Progenitor cell of endocrine pancreas (in vitro differentiated cells): ENCODE data around the gene GNAS. TPM values are rescaled to one million over a fixed set of nuclear protein-coding genes. Genes with fewer than 3 reads are reported as not detected.

Source experiments
- DNase-seq: peaks from one replicate; pipeline ENCODE4 v3.0.0; 2021; ENCODE audit warnings: low spot score; ENCODE audit not compliant: unreplicated experiment
- H3K27ac Mint-ChIP-seq: 2 replicates; pipeline ENCODE4 v1.8.0; 2021; ENCODE audit warnings: mild to moderate bottlenecking, moderate library complexity, mixed read lengths
- H3K27me3 Mint-ChIP-seq: 2 replicates; pipeline ENCODE4 v1.8.0; 2021; ENCODE audit warnings: mixed read lengths
- H3K36me3 Mint-ChIP-seq: 2 replicates; pipeline ENCODE4 v1.8.0; 2022; ENCODE audit warnings: mixed read lengths; ENCODE audit not compliant: insufficient read depth
- H3K4me1 Mint-ChIP-seq: 2 replicates; pipeline ENCODE4 v1.8.0; 2021; ENCODE audit warnings: low read depth, mixed read lengths
- H3K4me3 Mint-ChIP-seq: 2 replicates; pipeline ENCODE4 v1.8.0; 2021; ENCODE audit warnings: low read depth, mild to moderate bottlenecking, moderate library complexity, mixed read lengths
- H3K9me3 Mint-ChIP-seq: 2 replicates; pipeline ENCODE4 v1.8.0; 2021; ENCODE audit warnings: low read depth, mixed read lengths
- CTCF ChIP-seq: fragments of 200-600 bp; sonication (generic); IDR thresholded peaks from one replicate; pipeline ENCODE4 v1.5.0; 2021; ENCODE audit warnings: antibody characterized with exemption, mild to moderate bottlenecking; ENCODE audit not compliant: unreplicated experiment
- total RNA-seq: library from RNA; stranded (reverse); gene quantifications from 2 replicates; pipeline ENCODE4 v1.2.1, GENCODE V29; 2021

GNAS gene
- total RNA-seq, 1 donor from 2014 or later = 1,570 TPM

GRCh38 chr20:58926802-58927489 is 74.4 kb downstream of the GNAS start:
- Mint-ChIP-seq H3K27me3 (peaks cover 18% of the 10 kb centered on the region), H3K36me3 (no peaks in the 10 kb centered on the region), H3K27ac (no peak overlapping the region), H3K4me1 (peaks cover 6% of the 10 kb centered on the region), H3K9me3 (no peaks in the 10 kb centered on the region), H3K4me3 (no peak overlapping the region)
- no peak for TF ChIP-seq CTCF
- DNase-seq = no peak

- Mint-ChIP-seq H3K36me3 (no peaks in the 10 kb centered on the region), H3K4me3 (no peak overlapping the region), H3K4me1 (peaks cover under 1% of the 10 kb centered on the region), H3K9me3 (no peaks in the 10 kb centered on the region), H3K27me3 (peaks cover 23% of the 10 kb centered on the region), H3K27ac (no peak overlapping the region)
- no peak for DNase-seq
- TF ChIP-seq CTCF = no peak
Observed at GRCh38 chr20:58927490-58928061, 75.1 kb downstream of the GNAS start.

GRCh38 chr20:58930496-58930895 is 78.0 kb downstream of the GNAS start:
- DNase-seq = no peak
- peaks cover 23% of the 10 kb centered on the region for H3K27me3 Mint-ChIP-seq
- H3K9me3 Mint-ChIP-seq = no peaks in the 10 kb centered on the region
- no peak overlapping the region for H3K4me3 Mint-ChIP-seq
- no peak for TF ChIP-seq CTCF
- no peaks in the 10 kb centered on the region for H3K36me3 Mint-ChIP-seq
- no peak overlapping the region for H3K27ac Mint-ChIP-seq
- no peaks in the 10 kb centered on the region for H3K4me1 Mint-ChIP-seq

GRCh38 chr20:58932170-58932569 is 79.7 kb downstream of the GNAS start:
- no peak for DNase-seq
- Mint-ChIP-seq H3K4me3 (no peak overlapping the region), H3K9me3 (peaks cover 3% of the 10 kb centered on the region), H3K27ac (no peak overlapping the region), H3K4me1 (no peaks in the 10 kb centered on the region), H3K27me3 (peaks cover 23% of the 10 kb centered on the region), H3K36me3 (no peaks in the 10 kb centered on the region)
- no peak for TF ChIP-seq CTCF

GRCh38 chr20:58938078-58938477 is 85.6 kb downstream of the GNAS start:
- Mint-ChIP-seq H3K9me3 (peaks cover 3% of the 10 kb centered on the region), H3K27ac (no peak overlapping the region), H3K4me1 (peaks cover 5% of the 10 kb centered on the region), H3K27me3 (peaks cover 2% of the 10 kb centered on the region), H3K36me3 (no peaks in the 10 kb centered on the region), H3K4me3 (no peak overlapping the region)
- no peak for DNase-seq
- no peak for TF ChIP-seq CTCF
